Measurements from ENCODE around the gene TMEM131L.

TMEM131L gene

GRCh38 chr4:153522802-153523094 lies 56.6 kb downstream of the TMEM131L start:
- Histone ChIP-seq H3K9me3 (ENCODE audit: insufficient read depth, low read depth, low read length) (no peaks in the 10 kb centered on the region), H3K4me1 (ENCODE audit: insufficient read depth, low read length, poor library complexity, severe bottlenecking) (peaks cover 56% of the 10 kb centered on the region), H4K20me1 (ENCODE audit: insufficient read depth, low read length, poor library complexity, severe bottlenecking) (peaks cover 75% of the 10 kb centered on the region), H3K4me3 (ENCODE audit: low read length, poor library complexity, severe bottlenecking) (peak overlapping the region; percentile 58), H3K9ac (ENCODE audit: low read depth, low read length, poor library complexity, severe bottlenecking) (peak overlapping the region; percentile 53), H3K27me3 (ENCODE audit: insufficient read depth, low read length, poor library complexity, severe bottlenecking) (no peaks in the 10 kb centered on the region), H3K9me2 (replicated peaks; ENCODE audit: low read depth, low read length) (no peaks in the 10 kb centered on the region), H2AFZ (ENCODE audit: low read length) (peak overlapping the region; percentile 7; the same call in 1 of the 2 replicates), H3K79me2 (ENCODE audit: insufficient read depth, low read length) (peaks cover 100% of the 10 kb centered on the region), H3K36me3 (ENCODE audit: insufficient read depth, low read length) (peaks cover 38% of the 10 kb centered on the region), H3K4me2 (ENCODE audit: low read depth, low read length, poor library complexity, severe bottlenecking) (peak overlapping the region; percentile 64), H3F3A (ENCODE audit: low read depth) (0 out of 2 replicates have a peak, but pooled peaks cover 7% of the 10 kb centered on the region)
- TF ChIP-seq EZH2phosphoT487 (IDR thresholded peaks at IDR 0.05; ENCODE audit: borderline replicate concordance): no peak
- no peak for TF ChIP-seq CTCF (conservative IDR thresholded peaks at IDR 0.05; ENCODE audit: low read length)

- Histone ChIP-seq H3F3A (ENCODE audit: low read depth) (0 out of 2 replicates have a peak, but pooled peaks cover 7% of the 10 kb centered on the region), H3K36me3 (ENCODE audit: insufficient read depth, low read length) (peaks cover 38% of the 10 kb centered on the region)
Observed at GRCh38 chr4:153523164-153523796, 57.1 kb downstream of the TMEM131L start.

GRCh38 chr4:153523941-153524386 lies 57.8 kb downstream of the TMEM131L start:
- Histone ChIP-seq H3K27me3 (ENCODE audit: insufficient read depth, low read length, poor library complexity, severe bottlenecking) (no peaks in the 10 kb centered on the region), H3F3A (ENCODE audit: low read depth) (0 out of 2 replicates have a peak, but pooled peaks cover 7% of the 10 kb centered on the region), H3K4me2 (ENCODE audit: low read depth, low read length, poor library complexity, severe bottlenecking) (peak overlapping the region; percentile 64), H2AFZ (ENCODE audit: low read length) (no peak overlapping the region), H3K79me2 (ENCODE audit: insufficient read depth, low read length) (peaks cover 100% of the 10 kb centered on the region), H3K36me3 (ENCODE audit: insufficient read depth, low read length) (peaks cover 31% of the 10 kb centered on the region), H3K4me1 (ENCODE audit: insufficient read depth, low read length, poor library complexity, severe bottlenecking) (peaks cover 68% of the 10 kb centered on the region), H4K20me1 (ENCODE audit: insufficient read depth, low read length, poor library complexity, severe bottlenecking) (peaks cover 77% of the 10 kb centered on the region), H3K9me2 (replicated peaks; ENCODE audit: low read depth, low read length) (no peaks in the 10 kb centered on the region), H3K9me3 (ENCODE audit: insufficient read depth, low read depth, low read length) (no peaks in the 10 kb centered on the region), H3K4me3 (ENCODE audit: low read length, poor library complexity, severe bottlenecking) (no peak overlapping the region), H3K9ac (ENCODE audit: low read depth, low read length, poor library complexity, severe bottlenecking) (no peak overlapping the region)
- TF ChIP-seq CTCF (conservative IDR thresholded peaks at IDR 0.05; ENCODE audit: low read length): no peak
- no peak for TF ChIP-seq EZH2phosphoT487 (IDR thresholded peaks at IDR 0.05; ENCODE audit: borderline replicate concordance)

More at GRCh38 chr4:153523164-153523796, 57.1 kb downstream of the TMEM131L start:
- H3K4me3 ChIP-seq (ENCODE audit: low read length, poor library complexity, severe bottlenecking): peak overlapping the region; percentile 58
- no peaks in the 10 kb centered on the region for H3K27me3 ChIP-seq (ENCODE audit: insufficient read depth, low read length, poor library complexity, severe bottlenecking)
- H3K4me2 ChIP-seq (ENCODE audit: low read depth, low read length, poor library complexity, severe bottlenecking): peak overlapping the region; percentile 64
- H3K4me1 ChIP-seq (ENCODE audit: insufficient read depth, low read length, poor library complexity, severe bottlenecking): peaks cover 61% of the 10 kb centered on the region
- H3K79me2 ChIP-seq (ENCODE audit: insufficient read depth, low read length): peaks cover 100% of the 10 kb centered on the region
- H4K20me1 ChIP-seq (ENCODE audit: insufficient read depth, low read length, poor library complexity, severe bottlenecking): peaks cover 75% of the 10 kb centered on the region
- no peaks in the 10 kb centered on the region for H3K9me2 ChIP-seq (replicated peaks; ENCODE audit: low read depth, low read length)
- peak overlapping the region; percentile 53 for H3K9ac ChIP-seq (ENCODE audit: low read depth, low read length, poor library complexity, severe bottlenecking)
- TF ChIP-seq CTCF (conservative IDR thresholded peaks at IDR 0.05; ENCODE audit: low read length) (no peak), EZH2phosphoT487 (IDR thresholded peaks at IDR 0.05; ENCODE audit: borderline replicate concordance) (no peak)
- H2AFZ ChIP-seq (ENCODE audit: low read length): no peak overlapping the region
- no peaks in the 10 kb centered on the region for H3K9me3 ChIP-seq (ENCODE audit: insufficient read depth, low read depth, low read length)
